Measurements from ENCODE around the gene ARMC2.

DNA sequence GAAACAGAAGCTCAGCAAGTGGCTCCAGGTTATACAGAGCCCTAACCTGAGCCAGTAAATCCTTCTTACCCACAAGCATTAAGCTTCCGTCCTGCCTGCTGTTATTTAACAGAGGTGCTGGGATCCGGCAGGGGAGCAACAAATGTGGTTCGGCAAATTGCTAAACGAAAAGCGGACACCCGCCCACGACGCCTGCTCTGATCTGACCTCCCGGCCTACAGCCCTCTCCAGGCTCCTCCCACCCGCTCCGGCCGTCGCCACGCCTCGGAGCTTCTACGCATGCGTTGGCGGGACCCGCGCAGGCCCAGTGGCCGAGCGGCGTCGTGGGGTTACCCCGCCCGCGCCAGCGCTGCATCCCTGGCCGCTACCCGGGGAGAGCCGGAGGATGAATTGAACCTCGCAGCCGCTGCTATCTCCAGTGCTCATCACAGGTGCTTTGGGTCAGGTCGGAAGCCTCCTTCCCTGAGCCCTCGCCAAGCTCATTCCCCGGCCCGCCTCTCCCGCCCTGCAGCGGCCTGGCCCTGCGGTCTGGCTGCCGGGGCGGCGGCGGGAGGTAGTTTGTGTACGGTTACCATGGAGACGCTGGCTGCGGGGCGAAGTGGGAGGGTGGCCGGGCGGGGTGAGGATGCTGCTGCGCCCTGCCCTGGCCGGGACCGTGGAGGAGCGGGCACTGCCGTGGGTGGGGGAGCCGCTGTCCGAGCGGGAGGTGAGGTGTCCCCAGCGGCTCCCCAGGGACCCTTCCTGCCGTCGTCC, at the start of gene ARMC2:
- no peak for TF ChIP-seq EZH2 (IDR thresholded peaks at IDR 0.05)
- no peak for TF ChIP-seq FOXP2 (optimal IDR thresholded peaks at IDR 0.05; ENCODE audit: control extremely low read depth, extremely low read length, insufficient read depth)
- peak; percentile 96 for TF ChIP-seq POLR2AphosphoS5 (IDR thresholded peaks at IDR 0.05; ENCODE audit: borderline replicate concordance, low read depth, low read length)
